ENCODE data around the gene MYEOV.
A peak's percentile ranks its signal among the peaks of the same experiment; 100 is the strongest.

Gene MYEOV

GRCh38 chr11:69319255-69320106 is 25.5 kb downstream of the MYEOV start:
- no peak for DNase-seq

GRCh38 chr11:69320326-69320725 is 26.4 kb downstream of the MYEOV start:
- DNase-seq, result no peak

GRCh38 chr11:69320756-69321741 is 27.1 kb downstream of the MYEOV start:
- no peak for DNase-seq

- DNase-seq, result no peak
Measured at GRCh38 chr11:69321877-69322361, 28.0 kb downstream of the MYEOV start.

GRCh38 chr11:69325446-69325845 is 31.5 kb downstream of the MYEOV start:
- no peak for DNase-seq

GRCh38 chr11:69326622-69327219 is 32.8 kb downstream of the MYEOV start:
- no peak for DNase-seq

GRCh38 chr11:69327741-69328191 is 33.8 kb downstream of the MYEOV start:
- DNase-seq, result no peak

GRCh38 chr11:69328231-69328630 is 34.3 kb downstream of the MYEOV start:
- no peak for DNase-seq

- DNase-seq, result no peak
Measured at GRCh38 chr11:69329581-69329980, 35.6 kb downstream of the MYEOV start.

GRCh38 chr11:69330330-69330729 is 36.4 kb downstream of the MYEOV start:
- no peak for DNase-seq

- no peak for DNase-seq
Measured at GRCh38 chr11:69333149-69333710, 39.3 kb downstream of the MYEOV start.

GRCh38 chr11:69333879-69334278 is 39.9 kb downstream of the MYEOV start:
- no peak for DNase-seq

GRCh38 chr11:69335007-69335780 is 41.2 kb downstream of the MYEOV start:
- DNase-seq, result no peak

- no peak for DNase-seq
Measured at GRCh38 chr11:69335781-69336405, 41.9 kb downstream of the MYEOV start.

GRCh38 chr11:69337211-69337721 is 43.3 kb downstream of the MYEOV start:
- DNase-seq, result peak; percentile 43

GRCh38 chr11:69339041-69339733 is 45.2 kb downstream of the MYEOV start:
- no peak for DNase-seq

- DNase-seq, result no peak
Measured at GRCh38 chr11:69339983-69340565, 46.1 kb downstream of the MYEOV start.

- DNase-seq, result no peak
Measured at GRCh38 chr11:69342588-69343330, 48.8 kb downstream of the MYEOV start.
